Subcutaneous preadipocyte (primary cell): Measurements from ENCODE around the gene LEAP2. TPM values are rescaled to one million over a fixed set of nuclear protein-coding genes. Genes with fewer than 3 reads are reported as not detected.

Experiments used
- small RNA-seq: library from RNA; depleted of rRNA; stranded (forward); fragments of <200 nt; gene quantifications from one replicate; pipeline ENCODE3, GENCODE V24; 2012
- total RNA-seq: library from RNA; depleted of rRNA; stranded (reverse); fragments of >200 nt; gene quantifications from 2 replicates; pipeline ENCODE4 v1.2.3, GENCODE V29; 2012

LEAP2 gene
- 0.37 and 0.59 TPM in 2 replicates for total RNA-seq

GRCh38 chr5:132873119-132873929 is at the start of gene LEAP2:
Gene LEAP2 (plus strand): TSS chr5:132873668. CDS start chr5:132873695, 27 bp downstream.

GRCh38 chr5:132830436-132831094 is 42.9 kb upstream of the LEAP2 start, which contains the start of gene SHROOM1:
Gene SHROOM1 (minus strand): TSS chr5:132830647. CDS start chr5:132826140, 4,507 bp downstream.

GRCh38 chr5:132866342-132867045 is 7.0 kb upstream of the LEAP2 start, which contains the start of the genes GDF9 and UQCRQ:
Gene GDF9 (minus strand): TSS chr5:132866469. CDS start chr5:132864533, 1,936 bp downstream.
Gene UQCRQ (plus strand): TSS chr5:132866642. CDS start chr5:132866882, 240 bp downstream.

Small RNA genes lying within 50 kb of the gene (small RNA-seq; reads per million reads assigned to genes)
- not detected for gene RNA5SP192

Other genes with a start within 250 kb of the LEAP2 start
- gene IL13, start 215.5 kb upstream of the LEAP2 start, total RNA-seq: under 0.01 TPM in 1 of 2 replicates, not detected in the other
- gene IL4, start 199.7 kb upstream of the LEAP2 start, total RNA-seq: not detected in 2 replicates
- gene KIF3A, start 136.1 kb upstream of the LEAP2 start, total RNA-seq: 3.7 and 5.9 TPM in 2 replicates
- gene CCNI2, start 126.2 kb upstream of the LEAP2 start, total RNA-seq: not detected in 2 replicates
- 23.9 and 33.2 TPM in 2 replicates for gene SEPTIN8, start 96.4 kb upstream of the LEAP2 start, total RNA-seq
- gene SOWAHA, start 60.4 kb upstream of the LEAP2 start, total RNA-seq: not detected in 2 replicates
- 3.3 and 7.8 TPM in 2 replicates for gene SHROOM1, start 43.0 kb upstream of the LEAP2 start, total RNA-seq
- gene GDF9, start 7.2 kb upstream of the LEAP2 start, total RNA-seq: 0.20 and 0.37 TPM in 2 replicates
- 93.2 and 135 TPM in 2 replicates for gene UQCRQ, start 7.0 kb upstream of the LEAP2 start, total RNA-seq
- gene AFF4, start 90.0 kb downstream of the LEAP2 start, total RNA-seq: 41.9 and 56.3 TPM in 2 replicates
- gene ZCCHC10, start 152.9 kb downstream of the LEAP2 start, total RNA-seq: 7.3 and 8.6 TPM in 2 replicates
- 117 and 148 TPM in 2 replicates for gene HSPA4, start 178.3 kb downstream of the LEAP2 start, total RNA-seq